WI38 (cell line): ENCODE measurements around the gene E2F2.

Experiments used
- H3K4me3 ChIP-seq: 2 replicates; pipeline ENCODE4 v1.5.1; 2011; ENCODE audit warnings: low read depth, mild to moderate bottlenecking, control low read depth, low read length
- CTCF ChIP-seq: IDR thresholded peaks from 2 replicates; pipeline ENCODE4 v1.5.1; 2012; ENCODE audit warnings: low read depth, mild to moderate bottlenecking, control low read depth, low read length

Gene E2F2

GRCh38 chr1:23553231-23554126, 22.4 kb upstream of the E2F2 start:
- TF ChIP-seq CTCF, result no peak
- H3K4me3 ChIP-seq, result no peak overlapping the region

DNA sequence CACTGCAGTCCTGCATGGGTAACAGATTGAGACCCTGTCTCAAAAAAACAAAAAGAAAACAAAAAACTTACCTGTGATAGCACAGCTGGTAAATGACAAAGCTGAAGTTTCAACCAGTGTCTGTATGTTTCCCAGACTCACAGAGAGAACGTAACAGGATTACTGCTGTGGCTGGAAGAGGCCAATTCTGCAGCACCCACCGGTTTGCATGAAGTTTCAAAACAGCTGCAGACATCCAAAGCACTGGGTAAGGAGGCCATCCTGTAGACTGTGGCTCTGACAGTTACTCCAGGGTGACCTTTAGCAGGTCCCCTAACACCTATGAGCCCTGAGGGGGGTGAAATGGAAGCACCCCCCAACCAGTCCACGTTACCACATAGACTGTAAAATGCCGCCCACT, 20.8 kb upstream of the E2F2 start:
- no peak for TF ChIP-seq CTCF
- H3K4me3 ChIP-seq, result no peak overlapping the region

GRCh38 chr1:23548704-23549143, 17.7 kb upstream of the E2F2 start:
- no peak overlapping the region for H3K4me3 ChIP-seq
- no peak for TF ChIP-seq CTCF

DNA sequence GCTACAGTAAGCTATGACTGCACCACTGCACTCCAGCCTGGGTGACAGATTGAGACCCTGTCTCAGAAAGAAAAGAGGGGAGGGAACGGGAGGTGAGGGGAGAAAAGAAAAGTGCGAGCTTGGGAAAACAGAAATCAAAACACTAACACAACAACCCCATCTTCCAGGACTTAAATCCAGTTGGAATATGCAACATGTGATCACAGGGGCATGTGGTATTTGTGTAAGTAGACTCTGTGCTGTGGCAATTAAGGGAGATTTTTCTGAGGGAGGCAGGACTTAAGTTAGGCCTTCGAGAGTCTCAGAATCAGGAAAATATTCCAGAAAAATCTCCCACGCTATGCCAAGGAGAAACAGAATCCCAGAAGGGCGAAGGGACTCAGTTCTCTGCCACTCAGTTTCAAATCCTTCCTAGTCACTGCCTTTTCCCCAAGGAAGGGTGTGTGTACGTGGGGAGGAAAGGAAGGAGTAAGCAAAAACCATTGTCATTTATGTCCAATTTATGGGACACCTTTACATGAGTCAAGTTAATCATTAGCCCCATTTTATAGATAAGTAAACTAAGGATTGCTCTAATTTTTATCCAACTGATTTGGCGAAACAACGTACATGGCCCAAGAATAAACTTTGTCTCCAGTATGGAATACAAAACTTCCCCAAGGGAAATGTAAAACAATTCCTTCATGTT, 16.0 kb upstream of the E2F2 start:
- no peak overlapping the region for H3K4me3 ChIP-seq
- TF ChIP-seq CTCF, result no peak

DNA sequence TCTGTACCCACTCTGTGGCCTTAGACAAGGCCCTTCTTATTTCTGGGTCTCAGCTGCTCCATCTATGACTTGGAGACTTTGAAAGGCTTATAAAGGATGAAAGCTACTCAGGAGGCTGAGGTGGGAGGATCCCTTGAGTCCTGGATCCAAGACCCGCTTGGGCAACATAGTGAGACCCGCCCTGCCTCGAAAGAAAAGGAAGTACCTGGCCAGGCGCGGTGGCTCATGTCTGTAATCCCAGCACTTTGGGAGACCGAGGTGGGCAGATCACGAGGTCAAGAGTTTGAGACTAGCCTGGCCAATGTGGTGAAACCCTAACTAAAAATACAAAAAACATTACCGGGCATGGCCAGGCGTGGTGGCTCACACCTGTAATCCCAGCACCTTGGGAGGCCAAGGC, 14.8 kb upstream of the E2F2 start:
- no peak for TF ChIP-seq CTCF

DNA sequence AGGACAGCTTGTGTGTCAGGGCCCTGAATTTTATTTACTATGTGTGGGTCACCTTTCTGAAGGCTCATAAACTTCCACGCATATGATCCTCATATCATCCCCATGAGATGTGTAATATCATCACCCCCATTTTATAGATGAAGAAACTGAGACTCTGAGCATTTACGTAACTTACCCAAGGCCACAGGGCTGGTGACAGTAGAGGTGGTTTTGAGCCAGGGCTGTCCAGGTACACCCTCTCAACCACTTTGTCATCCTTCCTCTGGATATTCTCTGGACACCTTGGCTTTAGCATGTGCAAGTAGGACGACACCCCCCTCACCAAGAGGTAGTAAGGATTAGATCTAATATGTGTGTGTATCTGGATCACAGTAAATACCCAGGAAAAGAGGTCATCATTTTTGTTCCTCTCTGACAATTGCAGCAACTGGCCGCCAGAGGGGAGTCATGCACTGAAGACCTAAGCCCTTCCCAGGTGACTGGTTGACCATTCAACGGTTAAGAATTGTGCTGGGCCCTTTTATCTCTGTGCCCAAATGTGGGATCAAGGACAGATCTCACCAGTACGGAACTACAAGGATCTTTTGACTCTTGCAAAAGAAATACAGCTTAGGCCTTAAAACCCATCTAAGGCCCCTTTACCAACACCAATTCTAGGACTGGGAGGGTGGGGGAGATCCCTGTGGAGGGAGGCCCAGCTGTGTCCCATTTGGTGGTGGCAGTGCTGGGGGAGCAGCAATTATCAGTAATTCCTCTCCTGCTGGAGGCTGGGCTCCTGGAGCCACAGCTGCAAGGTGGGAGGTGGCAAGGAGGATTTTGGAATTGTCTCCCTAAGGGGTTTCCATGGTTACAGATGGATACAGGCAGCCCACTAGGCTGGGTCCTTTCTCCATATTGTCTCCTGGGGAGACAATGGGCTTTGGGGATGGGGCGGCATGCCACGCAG, 13.7 kb upstream of the E2F2 start:
- no peak overlapping the region for H3K4me3 ChIP-seq
- peak; percentile 84 for TF ChIP-seq CTCF

More for the DNA sequence above, 14.8 kb upstream of the E2F2 start:
- no peak overlapping the region for H3K4me3 ChIP-seq
